Stomach (tissue), 9 donors: ENCODE results near the gene RPUSD4. TPM values are rescaled to one million over a fixed set of nuclear protein-coding genes. Genes with fewer than 3 reads are reported as not detected.
A peak's percentile ranks its signal among the peaks of the same experiment; 100 is the strongest.

Experiments
- DNase-seq, 2 donors: peaks; one replicate each; pipeline versions ENCODE4 v3.0.0 to v3.0.0-alpha.2; 2013 to 2019
- H3K27ac ChIP-seq, 5 donors: fragments of 200-600 bp in 4 of 5; sonication (generic) in 4 of 5; one replicate each; pipeline ENCODE4 v1.5.1; 2013 to 2019; ENCODE audit warnings: mild to moderate bottlenecking in 1 of 5, moderate library complexity in 1 of 5
- H3K27me3 ChIP-seq, 3 donors: fragments of 200-600 bp; sonication (generic); one replicate each; pipeline ENCODE4 v1.5.1; 2017 to 2019; ENCODE audit warnings: mixed run types in 1 of 3
- H3K36me3 ChIP-seq, 4 donors: fragments of 200-600 bp; sonication (generic); 1 replicate in 3 of 4; 2 replicates in 1 of 4; pipeline ENCODE4 v1.5.1; 2016 to 2019
- H3K4me1 ChIP-seq, 4 donors: fragments of 200-600 bp; sonication (generic); one replicate each; pipeline ENCODE4 v1.5.1; 2016 to 2019
- H3K4me3 ChIP-seq, 4 donors: fragments of 200-600 bp; sonication (generic) in 3 of 4; one replicate each; pipeline ENCODE4 v1.5.1; 2016 to 2019; ENCODE audit warnings: mild to moderate bottlenecking in 1 of 4
- H3K9me3 ChIP-seq, 4 donors: fragments of 200-600 bp; sonication (generic); one replicate each; pipeline ENCODE4 v1.5.1; 2016 to 2019
- EP300 ChIP-seq: sonication (generic); formaldehyde crosslinking; IDR thresholded peaks from one replicate; pipeline ENCODE4 v1.6.1; 2017; ENCODE audit warnings: antibody characterized with exemption
- POLR2A ChIP-seq, 4 donors: fragments of 450-650 bp; IDR thresholded peaks; one replicate each; pipeline ENCODE4 v1.6.1; 2016; ENCODE audit warnings: antibody characterized with exemption in 4 of 4, control low read depth in 2 of 4, mild to moderate bottlenecking in 1 of 4, moderate library complexity in 1 of 4
- POLR2AphosphoS5 ChIP-seq, 3 donors: sonication (generic); formaldehyde crosslinking; IDR thresholded peaks; one replicate each; pipeline ENCODE4 v1.6.1; 2016; ENCODE audit warnings: antibody characterized with exemption in 3 of 3
- WGBS, 5 donors: extraction: QIAGEN DNeasy Blood & Tissue Kit in 3 of 5; methylation state at CpG; one replicate each; pipeline versions ENCODE4 v1.1.5 to v1.1.7; 2013 to 2018; 5-methylcytosine and 5-hydroxymethylcytosine counted together
- intact Hi-C: fragments of 100-400 bp; cut with DNase I; formaldehyde crosslinking; loops from one replicate; pipeline ENCODE4 v1.15.1; 2023; ENCODE audit warnings: low total_unique reads
- polyA plus RNA-seq, 3 donors: library from polyadenylated mRNA; stranded (reverse); fragments of 200-250 nt; gene quantifications; one replicate each; pipeline ENCODE4 v1.2.3, GENCODE V29; 2013
- total RNA-seq, 5 donors: library from RNA; depleted of rRNA; stranded (reverse); fragments of >200 nt; gene quantifications; one replicate each; pipeline versions ENCODE4 v1.1.0 to v1.2.3, GENCODE V29; 2014 to 2016
- TF ChIP-seq, protein P1 (sequence below), 7 experiments: fragments of 450-650 bp in 4 of 7; fragments of 200-600 bp in 3 of 7; sonication (generic) in 3 of 7; IDR thresholded peaks; one replicate each; pipeline ENCODE4 v1.5.1; 2016 to 2019; ENCODE audit warnings: antibody characterized with exemption in 7 of 7, control low read depth in 2 of 7, mild to moderate bottlenecking in 1 of 7
- donor health status: healthy with polysubstance abuse.
- donor health status: Bipolar disorder and iron deficiency.
- donor health status: healthy.

Gene RPUSD4
- total and polyA plus RNA-seq, 8 donors, result 16.8 to 63.4 (median 25.2) TPM

- intact Hi-C loops, result no loop called here
- H3K36me3 ChIP-seq, result no peaks in the 10 kb centered on the region
- TF ChIP-seq EP300 (no peak), POLR2A (IDR thresholded peaks at IDR 0.05) (no peak), POLR2AphosphoS5 (IDR thresholded peaks at IDR 0.05) (no peak)
- TF ChIP-seq, protein P1, sequence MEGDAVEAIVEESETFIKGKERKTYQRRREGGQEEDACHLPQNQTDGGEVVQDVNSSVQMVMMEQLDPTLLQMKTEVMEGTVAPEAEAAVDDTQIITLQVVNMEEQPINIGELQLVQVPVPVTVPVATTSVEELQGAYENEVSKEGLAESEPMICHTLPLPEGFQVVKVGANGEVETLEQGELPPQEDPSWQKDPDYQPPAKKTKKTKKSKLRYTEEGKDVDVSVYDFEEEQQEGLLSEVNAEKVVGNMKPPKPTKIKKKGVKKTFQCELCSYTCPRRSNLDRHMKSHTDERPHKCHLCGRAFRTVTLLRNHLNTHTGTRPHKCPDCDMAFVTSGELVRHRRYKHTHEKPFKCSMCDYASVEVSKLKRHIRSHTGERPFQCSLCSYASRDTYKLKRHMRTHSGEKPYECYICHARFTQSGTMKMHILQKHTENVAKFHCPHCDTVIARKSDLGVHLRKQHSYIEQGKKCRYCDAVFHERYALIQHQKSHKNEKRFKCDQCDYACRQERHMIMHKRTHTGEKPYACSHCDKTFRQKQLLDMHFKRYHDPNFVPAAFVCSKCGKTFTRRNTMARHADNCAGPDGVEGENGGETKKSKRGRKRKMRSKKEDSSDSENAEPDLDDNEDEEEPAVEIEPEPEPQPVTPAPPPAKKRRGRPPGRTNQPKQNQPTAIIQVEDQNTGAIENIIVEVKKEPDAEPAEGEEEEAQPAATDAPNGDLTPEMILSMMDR (IDR thresholded peaks at IDR 0.05), result no peak
- H3K27me3 ChIP-seq, result no peaks in the 10 kb centered on the region
- H3K9me3 ChIP-seq, result no peaks in the 10 kb centered on the region
- H3K4me3 ChIP-seq, result no peak overlapping the region
- no peak overlapping the region for H3K27ac ChIP-seq
- DNase-seq, result no peak
- WGBS, 5 donors, result 88 to 96% (median 93%) methylated on average over 3 of the region's 3 CpGs
- H3K4me1 ChIP-seq, result peaks cover 0 to 12% (median 0%) of the 10 kb centered on the region in 4 donors
These were observed 42.2 kb downstream of the RPUSD4 start for GRCh38 chr11:126169291-126169690.

DNA sequence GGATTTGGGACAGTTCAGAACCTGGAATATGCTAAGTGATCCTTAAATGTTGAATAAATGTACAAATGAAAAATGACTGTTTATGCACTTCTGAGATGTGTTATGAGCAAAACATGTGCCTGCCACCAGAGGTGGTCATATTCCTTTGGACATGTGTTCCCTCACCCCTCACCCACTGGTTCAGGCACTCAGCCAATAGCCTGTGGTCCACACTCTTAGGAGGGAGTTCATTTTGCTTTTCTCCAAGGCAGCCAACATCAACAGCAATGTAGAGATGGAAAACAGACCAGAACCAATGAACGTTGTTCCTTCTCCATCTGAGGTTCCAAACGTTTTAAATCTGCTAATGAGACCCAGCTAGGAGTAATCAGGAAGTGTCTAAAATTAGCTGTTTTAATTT lies 44.0 kb downstream of the RPUSD4 start:
- H3K27me3 ChIP-seq, result no peaks in the 10 kb centered on the region
- H3K9me3 ChIP-seq, result no peaks in the 10 kb centered on the region
- no peak for TF ChIP-seq EP300
- TF ChIP-seq POLR2AphosphoS5 (IDR thresholded peaks at IDR 0.05), result no peak
- TF ChIP-seq, protein P1 (IDR thresholded peaks at IDR 0.05), result no peak
- TF ChIP-seq POLR2A (IDR thresholded peaks at IDR 0.05), result no peak
- no peak for DNase-seq
- intact Hi-C loops, result no loop called here
- H3K4me1 ChIP-seq, result peaks cover 0 to 23% (median 4%) of the 10 kb centered on the region in 4 donors
- H3K36me3 ChIP-seq, result no peaks in the 10 kb centered on the region
- no peak overlapping the region for H3K27ac ChIP-seq
- WGBS, 5 donors, result 32 to 49% (median 42%) methylated on average over 2 of the region's 2 CpGs
- no peak overlapping the region for H3K4me3 ChIP-seq

- DNase-seq, result no peak
- intact Hi-C loops, result no loop called here
- Histone ChIP-seq H3K36me3 (no peaks in the 10 kb centered on the region), H3K4me1 (peaks cover 0 to 27% (median 4%) of the 10 kb centered on the region in 4 donors), H3K27me3 (no peaks in the 10 kb centered on the region), H3K27ac (no peak overlapping the region), H3K9me3 (no peaks in the 10 kb centered on the region), H3K4me3 (no peak overlapping the region)
- 86 to 92% (median 90%) methylated on average over 3 of the region's 3 CpGs for WGBS, 5 donors
- TF ChIP-seq, protein P1 (IDR thresholded peaks at IDR 0.05), result no peak
- TF ChIP-seq EP300 (no peak), POLR2AphosphoS5 (IDR thresholded peaks at IDR 0.05) (no peak), POLR2A (IDR thresholded peaks at IDR 0.05) (no peak)
These were observed 45.0 kb downstream of the RPUSD4 start for GRCh38 chr11:126166413-126166812.

GRCh38 chr11:126165757-126166156 lies 45.7 kb downstream of the RPUSD4 start:
- H3K36me3 ChIP-seq, result no peaks in the 10 kb centered on the region
- DNase-seq, result peak in 1 of 2 donors; percentile 80
- no peaks in the 10 kb centered on the region for H3K27me3 ChIP-seq
- no peak overlapping the region for H3K27ac ChIP-seq
- no peaks in the 10 kb centered on the region for H3K9me3 ChIP-seq
- H3K4me1 ChIP-seq, result peaks cover 0 to 27% (median 4%) of the 10 kb centered on the region in 4 donors
- intact Hi-C loops, result no loop called here
- no peak overlapping the region for H3K4me3 ChIP-seq
- WGBS, 5 donors, result 64 to 80% (median 74%) methylated on average over 10 of the region's 10 CpGs
- TF ChIP-seq POLR2AphosphoS5 (IDR thresholded peaks at IDR 0.05) (no peak), POLR2A (IDR thresholded peaks at IDR 0.05) (no peak), EP300 (no peak)
- TF ChIP-seq, protein P1 (IDR thresholded peaks at IDR 0.05), result no peak
